K562 (cell line): ENCODE results near the gene BLVRA. TPM values are rescaled to one million over a fixed set of nuclear protein-coding genes. Genes with fewer than 3 reads are reported as not detected.

ENCODE experiments used
- ARID2 ChIP-seq: fragments of 450-650 bp; IDR thresholded peaks from 2 replicates; pipeline ENCODE4 v1.6.1; 2017; ENCODE audit warnings: antibody characterized with exemption, mild to moderate bottlenecking
- CC2D1A ChIP-seq: fragments of 450-650 bp; IDR thresholded peaks from 2 replicates; pipeline ENCODE4 v1.6.1; 2017; ENCODE audit warnings: mild to moderate bottlenecking
- DACH1 ChIP-seq: fragments of 450-650 bp; IDR thresholded peaks from 2 replicates; pipeline ENCODE4 v1.6.1; 2018; ENCODE audit not compliant: partially characterized antibody
- GATAD2B ChIP-seq: fragments of 450-650 bp; IDR thresholded peaks from 2 replicates; pipeline ENCODE4 v1.6.1; 2017; ENCODE audit warnings: mild to moderate bottlenecking, borderline replicate concordance
- GTF2B ChIP-seq: IDR thresholded peaks from 2 replicates; pipeline ENCODE4 v1.6.1; 2011; ENCODE audit not compliant: insufficient read length; ENCODE audit errors: extremely low read depth
- HDAC8 ChIP-seq: fragments of 450-650 bp; IDR thresholded peaks from 2 replicates; pipeline ENCODE4 v1.6.1; 2016; ENCODE audit warnings: mild to moderate bottlenecking, missing genetic modification characterization, moderate library complexity, missing compliant biosample characterization
- HMG20B ChIP-seq: fragments of 250-450 bp; sonication (Bioruptor Pico); IDR thresholded peaks from 2 replicates; pipeline ENCODE4 v1.5.0; 2021; ENCODE audit warnings: mild to moderate bottlenecking
- ILK ChIP-seq: fragments of 450-650 bp; IDR thresholded peaks from 2 replicates; pipeline ENCODE4 v1.6.1; 2016; ENCODE audit warnings: missing genetic modification characterization, low read depth, mild to moderate bottlenecking, missing compliant biosample characterization, moderate library complexity, borderline replicate concordance
- MTA2 ChIP-seq: fragments of 450-650 bp; IDR thresholded peaks from 2 replicates; pipeline ENCODE4 v1.6.1; 2016; ENCODE audit warnings: low read depth
- NFRKB ChIP-seq: fragments of 450-650 bp; IDR thresholded peaks from 2 replicates; pipeline ENCODE4 v1.6.1; 2016; ENCODE audit warnings: low read depth
- PHTF2 ChIP-seq: fragments of 250-450 bp; sonication (Bioruptor Pico); IDR thresholded peaks from 2 replicates; pipeline ENCODE4 v1.5.0; 2021; ENCODE audit warnings: mild to moderate bottlenecking
- POLR2AphosphoS2 ChIP-seq: IDR thresholded peaks from 2 replicates; pipeline ENCODE4 v1.6.1; 2012; ENCODE audit warnings: low read length, improper control_type of control experiment
- RB1 ChIP-seq: fragments of 450-650 bp; IDR thresholded peaks from 2 replicates; pipeline ENCODE4 v1.6.1; 2017; ENCODE audit warnings: low read depth, mild to moderate bottlenecking
- RBM15 ChIP-seq: fragments of 200-400 bp; formaldehyde crosslinking; IDR thresholded peaks from 2 replicates; pipeline ENCODE4 v1.6.1; 2018; ENCODE audit warnings: mild to moderate bottlenecking, low read length, moderate library complexity; ENCODE audit not compliant: insufficient read depth
- SMARCE1 ChIP-seq: fragments of 450-650 bp; IDR thresholded peaks from 2 replicates; pipeline ENCODE4 v1.7.1; 2016; ENCODE audit warnings: mild to moderate bottlenecking
- TCF3 ChIP-seq: sonication (generic); formaldehyde crosslinking; IDR thresholded peaks from 2 replicates; pipeline ENCODE4 v1.4.0; 2020; ENCODE audit warnings: mild to moderate bottlenecking, missing genetic modification reagents
- ZC3H8 ChIP-seq: fragments of 450-650 bp; IDR thresholded peaks from 2 replicates; pipeline ENCODE4 v1.6.1; 2017
- ZNF174 ChIP-seq: fragments of 250-450 bp; sonication (Bioruptor Pico); IDR thresholded peaks from 2 replicates; pipeline ENCODE4 v1.4.0; 2020; ENCODE audit warnings: mild to moderate bottlenecking
- ZNF197 ChIP-seq: fragments of 200-800 bp; sonication (Bioruptor generic); IDR thresholded peaks from 2 replicates; pipeline ENCODE4 v1.6.1; 2016; ENCODE audit warnings: low read depth, missing genetic modification characterization, missing compliant biosample characterization
- ZNF57 ChIP-seq: fragments of 450-650 bp; formaldehyde crosslinking; IDR thresholded peaks from 2 replicates; pipeline ENCODE4 v1.4.0; 2020; ENCODE audit warnings: mild to moderate bottlenecking, moderate library complexity
- polyA plus RNA-seq, 8 experiments: library from polyadenylated mRNA; depleted of rRNA in 4 of 8; stranded (reverse) in 5 of 8; unstranded in 3 of 8; fragments of >200 nt; fragmentation: Nextera tagmentation in 2 of 8; fragmentation: Illumina TruSeq in 1 of 8; extraction: Ambion mirVana in 2 of 8; extraction: Trizol in 1 of 8; gene quantifications; 2 replicates each; pipeline versions ENCODE4 v1.2.1 to v1.2.3, GENCODE V29; 2011 to 2014; ENCODE audit warnings: inconsistent platforms in 1 of 8, missing spikeins in 1 of 8
- total RNA-seq, 7 experiments: library from RNA; depleted of rRNA in 6 of 7; stranded (reverse); fragments of >200 nt in 6 of 7; fragmentation: Illumina TruSeq in 2 of 7; extraction: Trizol in 2 of 7; gene quantifications; 2 replicates each; pipeline versions ENCODE4 v1.2.1 to v1.2.3, GENCODE V29; 2011 to 2021; ENCODE audit warnings: low replicate concordance in 1 of 7
- TF ChIP-seq, protein P1 (sequence below): fragments of 450-650 bp; IDR thresholded peaks from 2 replicates; pipeline ENCODE4 v1.6.1; 2016; ENCODE audit warnings: mild to moderate bottlenecking
- TF ChIP-seq, protein P2 (sequence below): fragments of 250-450 bp; sonication (Bioruptor Pico); IDR thresholded peaks from 2 replicates; pipeline ENCODE4 v1.4.0; 2020; ENCODE audit warnings: mild to moderate bottlenecking, moderate library complexity
- TF ChIP-seq, protein P3 (sequence below): fragments of 450-650 bp; formaldehyde crosslinking; IDR thresholded peaks from 2 replicates; pipeline ENCODE4 v1.4.0; 2020; ENCODE audit warnings: mild to moderate bottlenecking, moderate library complexity

The BLVRA gene
- total and polyA plus RNA-seq, 9 of the 15 experiments (the other 6 are each of a cell fraction or from before 2014, with no cell fraction given) = 48.5 to 147 (median 61.5) TPM

DNA sequence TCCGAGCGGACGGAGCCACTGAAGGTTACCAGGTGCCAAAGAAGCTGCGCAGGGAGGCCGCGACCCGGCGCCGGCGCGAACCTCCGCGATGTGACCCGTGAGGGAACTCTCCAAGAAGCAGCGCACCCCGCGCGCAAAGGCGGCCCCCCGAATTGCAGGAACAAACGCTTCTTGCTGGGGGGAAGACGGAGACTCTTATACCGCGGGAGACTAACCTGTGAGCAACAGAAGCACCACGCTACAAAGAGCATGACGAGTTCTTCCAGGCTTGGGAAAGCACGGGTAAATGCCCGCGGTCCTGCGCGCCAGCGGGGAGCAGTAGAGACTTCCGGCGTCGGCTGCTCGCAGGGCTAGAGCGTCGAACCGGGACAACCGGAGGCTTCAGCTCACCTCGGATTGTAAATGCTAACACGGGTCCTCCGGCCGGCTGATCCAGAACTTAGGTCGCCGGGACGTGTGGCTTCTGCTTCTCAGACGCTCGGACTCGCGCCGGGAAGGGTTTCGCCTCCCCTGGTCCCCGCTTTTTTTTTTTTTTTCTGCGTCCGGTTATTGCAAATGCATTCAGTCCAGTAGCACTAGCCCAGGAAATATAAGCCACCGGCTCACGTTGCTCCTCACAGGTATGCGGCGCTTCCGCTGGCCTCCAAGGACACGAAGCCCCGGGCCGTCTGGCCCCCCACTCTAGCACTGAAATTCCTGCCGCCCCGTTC lies 29.1 kb upstream of the BLVRA start, which contains the start of gene COA1 (continued):
- TF ChIP-seq TCF3 = no peak
- no peak for TF ChIP-seq ZNF57 (CRISPR knock-in tag)
- TF ChIP-seq, protein P1, sequence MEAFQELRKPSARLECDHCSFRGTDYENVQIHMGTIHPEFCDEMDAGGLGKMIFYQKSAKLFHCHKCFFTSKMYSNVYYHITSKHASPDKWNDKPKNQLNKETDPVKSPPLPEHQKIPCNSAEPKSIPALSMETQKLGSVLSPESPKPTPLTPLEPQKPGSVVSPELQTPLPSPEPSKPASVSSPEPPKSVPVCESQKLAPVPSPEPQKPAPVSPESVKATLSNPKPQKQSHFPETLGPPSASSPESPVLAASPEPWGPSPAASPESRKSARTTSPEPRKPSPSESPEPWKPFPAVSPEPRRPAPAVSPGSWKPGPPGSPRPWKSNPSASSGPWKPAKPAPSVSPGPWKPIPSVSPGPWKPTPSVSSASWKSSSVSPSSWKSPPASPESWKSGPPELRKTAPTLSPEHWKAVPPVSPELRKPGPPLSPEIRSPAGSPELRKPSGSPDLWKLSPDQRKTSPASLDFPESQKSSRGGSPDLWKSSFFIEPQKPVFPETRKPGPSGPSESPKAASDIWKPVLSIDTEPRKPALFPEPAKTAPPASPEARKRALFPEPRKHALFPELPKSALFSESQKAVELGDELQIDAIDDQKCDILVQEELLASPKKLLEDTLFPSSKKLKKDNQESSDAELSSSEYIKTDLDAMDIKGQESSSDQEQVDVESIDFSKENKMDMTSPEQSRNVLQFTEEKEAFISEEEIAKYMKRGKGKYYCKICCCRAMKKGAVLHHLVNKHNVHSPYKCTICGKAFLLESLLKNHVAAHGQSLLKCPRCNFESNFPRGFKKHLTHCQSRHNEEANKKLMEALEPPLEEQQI = no peak; the same call in 1 of the 2 replicates
- TF ChIP-seq ARID2 = no peak
- TF ChIP-seq SMARCE1 = no peak
- no peak for TF ChIP-seq GATAD2B
- no peak for TF ChIP-seq RBM15
- TF ChIP-seq PHTF2 = no peak
- no peak for TF ChIP-seq MTA2
- TF ChIP-seq, protein P2, sequence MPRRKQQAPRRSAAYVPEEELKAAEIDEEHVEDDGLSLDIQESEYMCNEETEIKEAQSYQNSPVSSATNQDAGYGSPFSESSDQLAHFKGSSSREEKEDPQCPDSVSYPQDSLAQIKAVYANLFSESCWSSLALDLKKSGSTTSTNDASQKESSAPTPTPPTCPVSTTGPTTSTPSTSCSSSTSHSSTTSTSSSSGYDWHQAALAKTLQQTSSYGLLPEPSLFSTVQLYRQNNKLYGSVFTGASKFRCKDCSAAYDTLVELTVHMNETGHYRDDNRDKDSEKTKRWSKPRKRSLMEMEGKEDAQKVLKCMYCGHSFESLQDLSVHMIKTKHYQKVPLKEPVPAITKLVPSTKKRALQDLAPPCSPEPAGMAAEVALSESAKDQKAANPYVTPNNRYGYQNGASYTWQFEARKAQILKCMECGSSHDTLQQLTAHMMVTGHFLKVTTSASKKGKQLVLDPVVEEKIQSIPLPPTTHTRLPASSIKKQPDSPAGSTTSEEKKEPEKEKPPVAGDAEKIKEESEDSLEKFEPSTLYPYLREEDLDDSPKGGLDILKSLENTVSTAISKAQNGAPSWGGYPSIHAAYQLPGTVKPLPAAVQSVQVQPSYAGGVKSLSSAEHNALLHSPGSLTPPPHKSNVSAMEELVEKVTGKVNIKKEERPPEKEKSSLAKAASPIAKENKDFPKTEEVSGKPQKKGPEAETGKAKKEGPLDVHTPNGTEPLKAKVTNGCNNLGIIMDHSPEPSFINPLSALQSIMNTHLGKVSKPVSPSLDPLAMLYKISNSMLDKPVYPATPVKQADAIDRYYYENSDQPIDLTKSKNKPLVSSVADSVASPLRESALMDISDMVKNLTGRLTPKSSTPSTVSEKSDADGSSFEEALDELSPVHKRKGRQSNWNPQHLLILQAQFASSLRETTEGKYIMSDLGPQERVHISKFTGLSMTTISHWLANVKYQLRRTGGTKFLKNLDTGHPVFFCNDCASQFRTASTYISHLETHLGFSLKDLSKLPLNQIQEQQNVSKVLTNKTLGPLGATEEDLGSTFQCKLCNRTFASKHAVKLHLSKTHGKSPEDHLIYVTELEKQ (CRISPR knock-in tag) = no peak
- no peak for TF ChIP-seq ZNF197 (CRISPR knock-in tag)
- TF ChIP-seq ZNF174 (CRISPR knock-in tag) = no peak
- TF ChIP-seq RB1 = peak; percentile 90
- no peak for TF ChIP-seq POLR2AphosphoS2
- no peak for TF ChIP-seq ZC3H8
- TF ChIP-seq NFRKB = peak; percentile 79; the same call in 1 of the 2 replicates
- peak; percentile 80; the same call in 1 of the 2 replicates for TF ChIP-seq CC2D1A
- TF ChIP-seq HDAC8 (tag) = no peak
- TF ChIP-seq, protein P3, sequence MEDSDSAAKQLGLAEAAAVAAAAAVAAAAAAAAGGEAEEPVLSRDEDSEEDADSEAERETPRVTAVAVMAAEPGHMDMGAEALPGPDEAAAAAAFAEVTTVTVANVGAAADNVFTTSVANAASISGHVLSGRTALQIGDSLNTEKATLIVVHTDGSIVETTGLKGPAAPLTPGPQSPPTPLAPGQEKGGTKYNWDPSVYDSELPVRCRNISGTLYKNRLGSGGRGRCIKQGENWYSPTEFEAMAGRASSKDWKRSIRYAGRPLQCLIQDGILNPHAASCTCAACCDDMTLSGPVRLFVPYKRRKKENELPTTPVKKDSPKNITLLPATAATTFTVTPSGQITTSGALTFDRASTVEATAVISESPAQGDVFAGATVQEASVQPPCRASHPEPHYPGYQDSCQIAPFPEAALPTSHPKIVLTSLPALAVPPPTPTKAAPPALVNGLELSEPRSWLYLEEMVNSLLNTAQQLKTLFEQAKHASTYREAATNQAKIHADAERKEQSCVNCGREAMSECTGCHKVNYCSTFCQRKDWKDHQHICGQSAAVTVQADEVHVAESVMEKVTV (CRISPR knock-in tag) = no peak
- TF ChIP-seq HMG20B (CRISPR knock-in tag) = no peak
- no peak for TF ChIP-seq ILK (tag)
- peak; percentile 81 for TF ChIP-seq GTF2B
- peak; percentile 60 for TF ChIP-seq DACH1
